Skin epidermis (tissue), 12 donors: ENCODE measurements around the gene RAD51D.
"Not testable (repeated sequence)": the region's sequence is repeated elsewhere in the genome, so short reads cannot be mapped to it uniquely, and the experiment has no call there.

Experiments
- H3K27ac ChIP-seq, 21 experiments: fragments of 200-600 bp; sonication (generic) in 11 of 21; one replicate each; pipeline ENCODE4 v1.5.0; 2020; ENCODE audit warnings: mild to moderate bottlenecking in 3 of 21, inconsistent platforms in 2 of 21, moderate library complexity in 2 of 21
- H3K4me3 ChIP-seq, 7 experiments: fragments of 200-600 bp; sonication (generic) in 2 of 7; one replicate each; pipeline ENCODE4 v1.5.0; 2020; ENCODE audit warnings: inconsistent platforms in 2 of 7, mild to moderate bottlenecking in 2 of 7, moderate library complexity in 1 of 7

Gene RAD51D

DNA sequence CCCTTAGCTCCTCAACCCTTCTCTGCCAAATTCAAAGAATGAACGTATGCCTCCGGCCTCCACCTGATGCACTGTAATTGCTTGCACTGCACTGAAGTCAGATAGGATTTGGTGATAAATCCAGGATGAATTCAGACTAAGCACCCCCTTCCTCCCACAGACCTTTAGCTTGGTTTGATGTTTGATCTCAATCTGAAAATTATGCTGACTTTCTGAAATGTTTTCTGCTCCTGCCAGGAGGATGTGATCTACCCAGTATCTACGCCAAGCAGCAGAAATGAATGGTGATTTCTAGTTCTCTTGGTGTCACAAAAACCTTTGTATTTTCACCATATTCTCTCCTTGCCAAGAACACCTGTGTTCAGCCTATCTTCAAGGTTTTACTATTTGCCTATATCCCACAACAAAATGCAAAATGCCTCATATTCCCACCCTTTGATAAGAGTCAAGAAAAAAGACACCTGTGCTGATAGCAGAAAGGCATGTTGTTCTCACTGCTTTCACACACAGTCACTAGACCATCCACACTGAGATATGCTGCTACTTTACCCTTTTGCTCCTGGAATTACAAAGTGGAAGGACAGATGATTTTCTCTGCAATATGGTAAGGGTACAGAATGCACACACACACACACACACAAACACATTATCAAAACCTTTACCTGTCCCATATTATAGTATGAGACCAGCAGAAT is 70.8 kb downstream of the RAD51D start:
- Histone ChIP-seq H3K27ac (peak overlapping the region in 7 of 21 experiments; percentile 7 to 92 (median 71)), H3K4me3 (no peak overlapping the region)

GRCh38 chr17:35046740-35047283 is 72.8 kb downstream of the RAD51D start:
- H3K27ac ChIP-seq = peak overlapping the region in 9 of 21 experiments; percentile 10 to 79 (median 50)
- no peak overlapping the region for H3K4me3 ChIP-seq

DNA sequence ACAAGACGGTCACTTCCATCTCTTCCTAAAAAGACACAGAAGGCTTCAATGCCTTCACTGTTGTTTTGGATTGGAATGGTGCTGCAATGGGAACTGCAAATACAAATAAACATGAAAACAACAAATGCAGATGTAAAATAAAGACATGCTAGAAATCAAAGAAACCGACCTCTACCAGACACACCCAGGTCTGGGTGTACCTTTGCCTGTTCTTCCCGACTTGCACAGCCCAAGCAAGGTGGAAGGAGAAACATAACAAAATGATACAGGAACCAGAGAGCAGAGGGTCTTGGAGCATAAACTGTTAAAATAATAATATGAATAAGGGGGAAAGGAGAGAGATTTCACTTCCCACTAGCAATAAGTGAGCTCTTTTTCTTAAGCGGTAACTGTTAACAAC is 73.4 kb downstream of the RAD51D start:
- Histone ChIP-seq H3K4me3 (no peak overlapping the region), H3K27ac (peak overlapping the region in 8 of 21 experiments; percentile 21 to 79 (median 52))

DNA sequence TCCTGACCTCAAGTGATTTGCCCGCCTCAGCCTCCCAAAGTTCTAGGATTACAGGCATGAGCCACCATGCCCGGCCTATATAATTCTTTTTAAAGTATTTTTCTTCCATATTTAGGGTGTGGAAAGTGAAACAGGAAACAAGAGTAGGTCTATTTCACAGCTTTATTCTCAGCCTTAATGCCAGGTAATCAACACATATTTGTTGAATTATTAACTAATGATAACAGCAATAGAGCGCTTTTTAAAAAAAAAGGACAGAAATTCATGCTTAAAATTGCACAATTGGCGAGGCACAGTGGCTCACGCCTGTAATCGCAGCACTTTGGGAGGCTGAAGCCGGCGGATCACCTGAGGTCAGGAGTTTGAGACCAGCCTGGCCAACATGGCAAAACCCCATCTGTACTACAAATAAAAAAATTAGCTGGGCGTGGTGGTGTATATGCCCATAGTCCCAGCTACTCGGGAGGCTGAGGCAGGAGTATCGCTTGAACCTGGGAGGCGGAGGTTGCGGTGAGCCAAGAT is 74.1 kb downstream of the RAD51D start:
- peak overlapping the region in 5 of 21 experiments; percentile 5 to 79 (median 55) for H3K27ac ChIP-seq
- H3K4me3 ChIP-seq = not testable (repeated sequence)

GRCh38 chr17:35044181-35044580 is 75.5 kb downstream of the RAD51D start:
- Histone ChIP-seq H3K27ac (peak overlapping the region in 1 of 21 experiments; percentile 79), H3K4me3 (no peak overlapping the region)
